Measurements from ENCODE around the gene UROC1. TPM values are rescaled to one million over a fixed set of nuclear protein-coding genes. Genes with fewer than 3 reads are reported as not detected.

The UROC1 gene
- total RNA-seq, 2 experiments from 2014 or later = not detected

GRCh38 chr3:126516152-126516935 is 1.2 kb downstream of the UROC1 start:
- Mint-ChIP-seq H3K9me3 (no peaks in the 10 kb centered on the region), H3K27me3 (no peaks in the 10 kb centered on the region), H3K36me3 (no peaks in the 10 kb centered on the region), H3K27ac (no peak overlapping the region), H3K4me1 (ENCODE audit: low read depth) (no peaks in the 10 kb centered on the region), H3K4me3 (no peak overlapping the region)
- CTCF ChIA-PET = no interaction called here
- intact Hi-C loops (cut with micrococcal nuclease) = no loop called here
- no peak for DNase-seq
- POLR2A ChIA-PET = no interaction called here

- Mint-ChIP-seq H3K27me3 (no peaks in the 10 kb centered on the region), H3K36me3 (no peaks in the 10 kb centered on the region), H3K4me1 (ENCODE audit: low read depth) (no peaks in the 10 kb centered on the region), H3K27ac (no peak overlapping the region), H3K4me3 (no peak overlapping the region), H3K9me3 (no peaks in the 10 kb centered on the region)
- POLR2A ChIA-PET = no interaction called here
- DNase-seq = no peak
- CTCF ChIA-PET = no interaction called here
- intact Hi-C loops (cut with micrococcal nuclease) = no loop called here
These were observed 2.4 kb downstream of the UROC1 start for GRCh38 chr3:126515066-126515706.

- DNase-seq = no peak
- Mint-ChIP-seq H3K27ac (no peak overlapping the region), H3K4me1 (ENCODE audit: low read depth) (no peaks in the 10 kb centered on the region), H3K4me3 (no peak overlapping the region), H3K9me3 (no peaks in the 10 kb centered on the region), H3K36me3 (no peaks in the 10 kb centered on the region), H3K27me3 (no peaks in the 10 kb centered on the region)
- intact Hi-C loops (cut with micrococcal nuclease) = no loop called here
- ChIA-PET CTCF (interaction anchor here (1.0 kb wide), 1 partner anchor 10 kb away, joined by 3 read pairs; the partner anchor contains the start of gene CHST13), POLR2A (no interaction called here)
These were observed 3.4 kb downstream of the UROC1 start for GRCh38 chr3:126514161-126514560.

GRCh38 chr3:126512916-126513650 is 4.5 kb downstream of the UROC1 start:
- intact Hi-C loops (cut with micrococcal nuclease) = no loop called here
- ChIA-PET POLR2A (no interaction called here), CTCF (interaction anchor here (2.5 kb wide), 1 partner anchor 10 kb away, joined by 15 read pairs; the partner anchor contains the start of gene CHST13)
- no peaks in the 10 kb centered on the region for H3K4me1 Mint-ChIP-seq (ENCODE audit: low read depth)
- H3K4me3 Mint-ChIP-seq = no peak overlapping the region
- DNase-seq = no peak
- H3K36me3 Mint-ChIP-seq = no peaks in the 10 kb centered on the region
- no peaks in the 10 kb centered on the region for H3K9me3 Mint-ChIP-seq
- no peaks in the 10 kb centered on the region for H3K27me3 Mint-ChIP-seq
- H3K27ac Mint-ChIP-seq = no peak overlapping the region

- Mint-ChIP-seq H3K36me3 (no peaks in the 10 kb centered on the region), H3K27ac (no peak overlapping the region), H3K4me1 (ENCODE audit: low read depth) (no peaks in the 10 kb centered on the region), H3K27me3 (no peaks in the 10 kb centered on the region), H3K4me3 (no peak overlapping the region), H3K9me3 (no peaks in the 10 kb centered on the region)
- ChIA-PET POLR2A (no interaction called here), CTCF (interaction anchor here (2.5 kb wide), 1 partner anchor 11 kb away, joined by 15 read pairs; the partner anchor contains the start of gene CHST13)
- DNase-seq = no peak
- intact Hi-C loops (cut with micrococcal nuclease) = no loop called here
These were observed 5.5 kb downstream of the UROC1 start for GRCh38 chr3:126512026-126512425.

- no peaks in the 10 kb centered on the region for H3K36me3 Mint-ChIP-seq
- intact Hi-C loops (cut with micrococcal nuclease) = no loop called here
- H3K4me1 Mint-ChIP-seq (ENCODE audit: low read depth) = no peaks in the 10 kb centered on the region
- ChIA-PET POLR2A (no interaction called here), CTCF (interaction anchor here (2.5 kb wide), 1 partner anchor 12 kb away, joined by 15 read pairs; the partner anchor contains the start of gene CHST13)
- no peaks in the 10 kb centered on the region for H3K27me3 Mint-ChIP-seq
- DNase-seq = no peak
- H3K9me3 Mint-ChIP-seq = no peaks in the 10 kb centered on the region
- H3K27ac Mint-ChIP-seq = no peak overlapping the region
- H3K4me3 Mint-ChIP-seq = no peak overlapping the region
These were observed 6.3 kb downstream of the UROC1 start for GRCh38 chr3:126511291-126511690.

GRCh38 chr3:126510308-126510910 is 7.2 kb downstream of the UROC1 start:
- DNase-seq = no peak
- no peak overlapping the region for H3K27ac Mint-ChIP-seq
- intact Hi-C loops (cut with micrococcal nuclease) = no loop called here

GRCh38 chr3:126509597-126510307 is 7.8 kb downstream of the UROC1 start:
- CTCF ChIA-PET = no interaction called here
- DNase-seq = no peak
- Mint-ChIP-seq H3K36me3 (no peaks in the 10 kb centered on the region), H3K9me3 (no peaks in the 10 kb centered on the region), H3K27ac (no peak overlapping the region), H3K27me3 (peaks cover 3% of the 10 kb centered on the region), H3K4me1 (ENCODE audit: low read depth) (no peaks in the 10 kb centered on the region), H3K4me3 (no peak overlapping the region)
- POLR2A ChIA-PET = no interaction called here
- intact Hi-C loops (cut with micrococcal nuclease) = no loop called here

More at GRCh38 chr3:126510308-126510910, 7.2 kb downstream of the UROC1 start:
- CTCF ChIA-PET = no interaction called here
- Mint-ChIP-seq H3K4me1 (ENCODE audit: low read depth) (no peaks in the 10 kb centered on the region), H3K27me3 (no peaks in the 10 kb centered on the region), H3K36me3 (no peaks in the 10 kb centered on the region), H3K9me3 (no peaks in the 10 kb centered on the region), H3K4me3 (no peak overlapping the region)
- POLR2A ChIA-PET = no interaction called here

GRCh38 chr3:126508564-126508964 is 9.0 kb downstream of the UROC1 start:
- Mint-ChIP-seq H3K36me3 (no peaks in the 10 kb centered on the region), H3K27ac (no peak overlapping the region), H3K27me3 (peaks cover 4% of the 10 kb centered on the region), H3K9me3 (no peaks in the 10 kb centered on the region), H3K4me1 (ENCODE audit: low read depth) (no peaks in the 10 kb centered on the region), H3K4me3 (no peak overlapping the region)
- ChIA-PET POLR2A (no interaction called here), CTCF (no interaction called here)
- no peak for DNase-seq
- intact Hi-C loops (cut with micrococcal nuclease) = no loop called here

GRCh38 chr3:126507886-126508285 is 9.7 kb downstream of the UROC1 start:
- ChIA-PET POLR2A (no interaction called here), CTCF (interaction anchor here (0.6 kb wide), 1 partner anchor 23 kb away, joined by 3 read pairs; no protein-coding TSS in a partner anchor)
- no peak overlapping the region for H3K27ac Mint-ChIP-seq
- no peaks in the 10 kb centered on the region for H3K36me3 Mint-ChIP-seq
- no peaks in the 10 kb centered on the region for H3K4me1 Mint-ChIP-seq (ENCODE audit: low read depth)
- no peaks in the 10 kb centered on the region for H3K9me3 Mint-ChIP-seq
- H3K27me3 Mint-ChIP-seq = peaks cover 4% of the 10 kb centered on the region
- no peak overlapping the region for H3K4me3 Mint-ChIP-seq
- DNase-seq = no peak
- intact Hi-C loops (cut with micrococcal nuclease) = no loop called here

GRCh38 chr3:126503701-126504100 is 13.9 kb downstream of the UROC1 start:
- no peak overlapping the region for H3K27ac Mint-ChIP-seq
- intact Hi-C loops (cut with micrococcal nuclease) = no loop called here
- CTCF ChIA-PET = interaction anchor here (1.4 kb wide), 1 partner anchor 19 kb away, joined by 7 read pairs; no protein-coding TSS in a partner anchor
- no peak overlapping the region for H3K4me3 Mint-ChIP-seq
- POLR2A ChIA-PET = no interaction called here
- H3K9me3 Mint-ChIP-seq = no peaks in the 10 kb centered on the region
- no peaks in the 10 kb centered on the region for H3K36me3 Mint-ChIP-seq
- peaks cover 4% of the 10 kb centered on the region for H3K27me3 Mint-ChIP-seq
- H3K4me1 Mint-ChIP-seq (ENCODE audit: low read depth) = no peaks in the 10 kb centered on the region
- no peak for DNase-seq
